Measurements from ENCODE around the gene PIP5K1C. TPM values are rescaled to one million over a fixed set of nuclear protein-coding genes. Genes with fewer than 3 reads are reported as not detected.

The PIP5K1C gene
- total and polyA plus RNA-seq, 9 of the 15 experiments (the other 6 are each of a cell fraction or from before 2014, with no cell fraction given), result 0.38 to 22.1 (median 4.1) TPM

- Histone ChIP-seq H4K20me1 (replicated peaks; ENCODE audit: control insufficient read depth, insufficient read depth, low read length) (no peaks in the 10 kb centered on the region), H2AFZ (ENCODE audit: low read depth, low read length) (no peak overlapping the region), H3K27me3 (ENCODE audit: control insufficient read depth in 2 of 2, insufficient read depth in 2 of 2, low read length in 2 of 2) (no peaks in the 10 kb centered on the region), H3K4me3 (no peak overlapping the region), H3K4me1 (replicated peaks in 1 of 2; ENCODE audit: control insufficient read depth in 2 of 2, insufficient read depth in 2 of 2, low read length in 2 of 2) (peaks cover 0 to 42% of the 10 kb centered on the region in 2 experiments; a peak in 2 of 5 replicates), H3K27ac (ENCODE audit: extremely low read depth, low read depth, low read length) (no peak overlapping the region), H3K79me2 (ENCODE audit: control insufficient read depth, insufficient read depth, low read length) (no peaks in the 10 kb centered on the region), H3K4me2 (ENCODE audit: insufficient read depth, low read length) (no peak overlapping the region), H3K9me3 (replicated peaks; ENCODE audit: control insufficient read depth, insufficient read depth, low read depth, low read length) (no peaks in the 10 kb centered on the region), H3K9ac (ENCODE audit: insufficient read depth in 1 of 2, low read depth in 2 of 2, low read length in 2 of 2) (peak overlapping the region in 1 of 2 experiments; percentile 4; a peak in 1 of 4 replicates), H3K36me3 (ENCODE audit: control insufficient read depth, insufficient read depth, low read length) (peaks cover 75% of the 10 kb centered on the region; the same call in 2 of the 3 replicates), H3K9me1 (ENCODE audit: control insufficient read depth, insufficient read depth, low read length) (no peaks in the 10 kb centered on the region)
- in situ Hi-C loops (cut with MboI), result loop anchor here (5.0 kb wide), 2 partner anchors 48 to 188 kb away; partner anchors contain the start of gene TJP3
- FAIRE-seq, result no peak
- TF ChIP-seq RAD51 (IDR thresholded peaks at IDR 0.05; ENCODE audit: borderline replicate concordance, low read depth) (no peak), MITF (IDR thresholded peaks at IDR 0.05) (no peak), BHLHE40 (IDR thresholded peaks at IDR 0.05; ENCODE audit: low read length) (no peak), ZMIZ1 (IDR thresholded peaks at IDR 0.05; ENCODE audit: low read depth in 2 of 2, low read length in 2 of 2) (no peak), MNT (conservative IDR thresholded peaks at IDR 0.05) (no peak)
- POLR2A ChIA-PET, result interaction anchor here (0.7 to 3.5 kb wide), 2 partner anchors 12 to 148 kb away, joined by 4 to 16 read pairs; no protein-coding TSS in a partner anchor
- no TSS peak for BruUV-seq (replicated peaks)
- CTCF ChIA-PET (ENCODE audit: low intra/inter-chr PET ratio), result no interaction called here
- WGBS (ENCODE audit: insufficient coverage, low coverage, missing lambda C conversion rate), result 82% methylated on average over 10 of the region's 22 CpGs
- DNase-seq (ENCODE audit: extremely low read depth in 1 of 4, low spot score in 3 of 4), result no peak
- ATAC-seq, result no peak
- intact Hi-C loops (cut with micrococcal nuclease), result no loop called here
These were observed 40.5 kb downstream of the PIP5K1C start for GRCh38 chr19:3659746-3660112.
